Erythroblast (primary cell): ENCODE data around the gene SYN1.

Source experiments
- DNase-seq, 2 experiments: peaks; one replicate each; lab custom pipeline; 2025; lab: John Stamatoyannopoulos, UW
- GATA1 ChIP-seq: IDR thresholded peaks from 2 replicates; pipeline ENCODE4 v1.6.1; 2011; ENCODE audit warnings: low read depth, mild to moderate bottlenecking, control low read depth, low read length, moderate library complexity
- POLR2A ChIP-seq: IDR thresholded peaks from 2 replicates; pipeline ENCODE4 v1.6.1; 2011; ENCODE audit warnings: mild to moderate bottlenecking, low read length

The SYN1 gene

GRCh38 chrX:47577424-47577823 lies 42.2 kb downstream of the SYN1 start:
- no peak for DNase-seq
- TF ChIP-seq GATA1 (no peak), POLR2A (no peak)

- TF ChIP-seq POLR2A (no peak), GATA1 (no peak)
- DNase-seq, result no peak
These were observed 43.4 kb downstream of the SYN1 start for GRCh38 chrX:47576021-47576898.

DNA sequence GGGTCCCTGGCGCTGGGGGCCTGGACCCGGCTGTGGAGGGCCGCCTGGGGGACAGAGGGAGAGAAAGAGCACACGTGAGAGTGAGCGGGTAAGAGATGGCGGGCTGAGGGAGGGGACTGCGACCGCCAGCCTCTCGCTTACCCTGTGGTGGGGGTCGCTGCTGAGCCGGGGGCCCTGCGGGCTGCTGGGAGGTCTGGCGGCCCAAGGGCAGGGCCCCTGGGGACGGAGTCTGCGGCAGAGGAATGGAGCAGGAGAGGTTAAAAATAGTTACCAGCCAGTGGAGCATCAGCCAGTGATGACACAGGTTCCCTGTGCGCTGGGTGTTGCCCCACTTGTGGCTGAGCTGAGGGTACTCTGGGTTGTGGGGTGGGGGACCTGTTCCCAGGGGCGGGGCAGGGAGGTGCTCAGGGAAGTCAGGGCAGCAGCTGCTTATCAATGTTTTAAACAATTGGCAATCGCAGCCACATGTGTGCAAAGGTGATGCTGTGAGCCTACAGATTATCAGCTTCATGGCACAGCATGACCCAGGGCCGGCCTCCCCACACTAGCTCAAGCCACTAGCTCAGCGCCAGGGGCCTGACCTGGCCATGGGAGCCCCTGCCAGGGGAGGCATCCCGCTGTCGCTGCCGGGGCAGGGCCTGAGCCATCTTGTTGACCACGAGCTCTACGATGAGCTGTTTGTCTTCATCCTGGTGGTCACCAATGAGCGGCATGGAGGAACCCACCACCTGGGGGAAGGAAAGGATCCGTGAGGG lies 44.9 kb downstream of the SYN1 start:
- no peak for TF ChIP-seq GATA1
- no peak for TF ChIP-seq POLR2A
- peak; percentile 71 to 82 for DNase-seq

- DNase-seq, result no peak
- no peak for TF ChIP-seq GATA1
- TF ChIP-seq POLR2A, result no peak
These were observed 45.5 kb downstream of the SYN1 start for GRCh38 chrX:47574076-47574546.

DNA sequence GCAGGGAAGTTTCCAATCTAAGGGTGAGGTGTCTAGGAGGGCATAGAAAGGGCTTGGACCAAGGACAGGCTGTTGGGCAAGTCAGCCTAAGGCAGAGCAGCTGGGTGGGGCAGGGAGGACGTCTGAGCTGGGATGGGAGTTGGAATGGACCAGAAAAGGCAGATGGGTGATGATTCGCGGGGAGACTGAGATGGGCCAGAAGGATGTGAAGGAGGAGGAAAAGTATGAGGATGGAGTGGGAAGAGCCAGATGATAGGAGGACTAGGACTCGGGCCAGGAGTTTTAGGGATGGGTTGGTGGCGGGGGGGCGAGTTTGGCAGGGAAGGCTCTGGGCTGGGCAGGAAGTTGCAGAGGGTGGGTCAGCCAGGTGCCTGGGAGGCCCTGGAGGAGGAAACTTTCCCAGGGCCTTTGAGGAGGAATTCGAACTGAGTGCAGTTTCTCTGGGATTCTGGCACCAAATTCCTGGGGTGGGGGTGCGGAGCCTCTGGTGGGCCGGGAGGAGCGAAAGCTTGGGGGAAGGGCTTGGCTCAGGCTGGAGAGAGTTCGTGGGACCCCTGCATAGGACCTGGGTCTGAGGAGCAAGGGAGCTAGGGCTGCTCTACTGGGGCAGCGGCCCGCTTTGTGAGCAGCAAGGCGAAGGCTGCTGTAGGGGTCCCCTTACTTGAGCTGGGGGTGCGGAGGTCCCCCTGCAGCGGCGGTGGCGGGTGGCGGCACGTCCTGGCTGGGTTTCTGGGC lies 46.1 kb downstream of the SYN1 start:
- no peak for DNase-seq
- no peak for TF ChIP-seq POLR2A
- TF ChIP-seq GATA1, result no peak

DNA sequence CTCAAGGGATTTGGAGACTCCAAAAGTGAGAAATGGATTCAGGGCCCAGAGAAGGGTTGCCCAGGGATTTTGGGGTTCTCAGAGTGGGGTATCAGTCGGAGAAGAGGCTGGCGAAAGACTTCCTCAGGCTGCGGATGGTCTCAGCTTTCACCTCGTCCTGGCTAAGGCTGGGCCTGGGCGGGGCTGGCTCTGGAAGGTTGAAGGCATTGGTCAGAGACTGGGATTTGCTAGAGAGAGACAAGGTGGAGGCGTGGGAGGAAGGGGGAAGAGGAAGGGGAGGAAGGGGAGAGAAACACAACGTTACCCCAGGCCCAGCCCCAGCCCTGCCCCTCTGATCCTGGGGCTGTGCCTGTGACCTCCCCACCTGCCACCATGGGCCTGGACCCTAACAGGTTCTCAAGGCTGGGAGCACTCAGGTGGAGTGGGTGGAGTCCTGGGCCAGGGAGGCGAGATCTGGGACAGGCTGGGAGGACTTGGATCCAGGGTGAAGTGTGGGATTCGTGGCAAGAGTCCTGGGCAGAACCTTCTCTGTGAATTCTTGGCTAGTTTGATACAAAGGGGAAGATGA lies 46.8 kb downstream of the SYN1 start:
- no peak for TF ChIP-seq GATA1
- TF ChIP-seq POLR2A, result peak; percentile 21
- no peak for DNase-seq

DNA sequence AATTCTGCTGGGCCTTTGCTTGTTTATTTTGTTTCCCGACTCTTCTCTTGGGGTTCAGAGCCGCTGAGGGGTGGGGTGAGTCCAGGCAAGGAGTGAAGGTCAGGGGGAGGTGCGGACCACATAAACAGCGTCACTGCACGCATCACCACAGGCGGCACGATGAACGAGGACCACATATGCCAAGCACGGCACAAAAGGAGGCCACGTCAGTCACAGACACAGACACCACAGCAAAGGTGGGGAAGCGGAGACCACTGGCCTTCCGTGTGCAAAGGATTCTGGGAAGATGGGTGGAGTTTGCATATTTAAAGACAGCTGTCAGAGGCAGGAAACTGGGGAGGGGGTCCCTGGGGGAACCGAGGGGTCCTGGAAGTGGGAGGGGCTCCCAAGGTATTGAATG lies 47.8 kb downstream of the SYN1 start:
- TF ChIP-seq POLR2A, result no peak
- TF ChIP-seq GATA1, result no peak
- DNase-seq, result no peak

DNA sequence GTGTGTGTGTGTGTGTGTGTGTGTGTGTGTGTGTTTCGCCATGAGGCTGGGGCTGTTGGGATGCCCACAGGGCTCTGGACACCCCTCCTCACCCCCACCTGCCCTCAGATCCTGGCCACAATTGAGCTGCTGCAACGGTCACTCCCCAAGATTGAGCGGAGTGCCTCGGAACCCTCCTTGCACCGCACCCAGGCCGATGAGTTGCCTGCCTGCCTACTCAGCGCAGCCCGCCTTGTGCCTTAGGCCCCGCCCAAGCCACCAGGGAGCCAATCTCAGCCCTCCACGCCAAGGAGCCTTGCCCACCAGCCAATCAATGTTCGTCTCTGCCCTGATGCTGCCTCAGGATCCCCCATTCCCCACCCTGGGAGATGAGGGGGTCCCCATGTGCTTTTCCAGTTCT lies 48.4 kb downstream of the SYN1 start:
- no peak for DNase-seq
- TF ChIP-seq POLR2A, result no peak
- TF ChIP-seq GATA1, result no peak

DNA sequence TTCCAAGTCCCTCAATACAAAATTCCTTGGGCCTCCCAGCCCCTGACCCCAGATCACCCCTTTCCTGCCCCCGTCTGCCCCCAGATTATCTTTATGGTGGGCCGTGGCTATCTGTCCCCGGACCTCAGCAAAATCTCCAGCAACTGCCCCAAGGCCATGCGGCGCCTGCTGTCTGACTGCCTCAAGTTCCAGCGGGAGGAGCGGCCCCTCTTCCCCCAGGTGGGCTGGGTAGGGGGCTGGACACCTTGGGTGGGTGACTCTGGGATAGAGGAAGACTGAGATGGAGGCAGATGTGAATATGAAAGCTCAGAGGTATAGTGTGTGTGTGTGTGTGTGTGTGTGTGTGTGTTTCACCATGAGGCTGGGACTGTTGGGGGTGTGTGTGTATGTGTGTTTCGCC lies 48.9 kb downstream of the SYN1 start:
- no peak for DNase-seq

DNA sequence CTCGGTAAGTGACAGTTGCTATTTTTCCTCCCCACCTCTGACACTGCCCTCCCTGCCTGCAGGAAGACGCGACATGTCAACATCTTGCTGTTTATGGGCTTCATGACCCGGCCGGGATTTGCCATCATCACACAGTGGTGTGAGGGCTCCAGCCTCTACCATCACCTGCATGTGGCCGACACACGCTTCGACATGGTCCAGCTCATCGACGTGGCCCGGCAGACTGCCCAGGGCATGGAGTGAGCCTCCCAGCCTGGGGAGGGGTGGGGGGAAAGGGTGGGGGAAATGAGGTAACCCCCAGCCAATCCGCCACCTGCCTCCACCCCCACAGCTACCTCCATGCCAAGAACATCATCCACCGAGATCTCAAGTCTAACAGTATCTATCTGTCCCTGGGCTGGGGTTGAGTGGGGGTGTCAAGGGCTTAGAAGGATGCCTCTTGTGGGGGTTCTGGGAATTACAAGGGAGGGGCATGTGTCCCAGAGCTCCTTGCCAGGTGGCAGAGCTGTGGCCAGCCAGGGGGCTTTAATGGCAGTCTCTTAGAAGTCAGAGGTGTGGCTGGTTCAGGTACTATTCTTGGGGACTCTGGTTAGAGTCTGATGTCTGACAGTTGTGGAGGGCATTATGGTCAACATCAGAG lies 50.9 kb downstream of the SYN1 start:
- peak; percentile 55 to 63 for DNase-seq
- TF ChIP-seq POLR2A (no peak), GATA1 (no peak)

More for the DNA sequence above, 48.9 kb downstream of the SYN1 start:
- TF ChIP-seq GATA1 (no peak), POLR2A (no peak)

DNA sequence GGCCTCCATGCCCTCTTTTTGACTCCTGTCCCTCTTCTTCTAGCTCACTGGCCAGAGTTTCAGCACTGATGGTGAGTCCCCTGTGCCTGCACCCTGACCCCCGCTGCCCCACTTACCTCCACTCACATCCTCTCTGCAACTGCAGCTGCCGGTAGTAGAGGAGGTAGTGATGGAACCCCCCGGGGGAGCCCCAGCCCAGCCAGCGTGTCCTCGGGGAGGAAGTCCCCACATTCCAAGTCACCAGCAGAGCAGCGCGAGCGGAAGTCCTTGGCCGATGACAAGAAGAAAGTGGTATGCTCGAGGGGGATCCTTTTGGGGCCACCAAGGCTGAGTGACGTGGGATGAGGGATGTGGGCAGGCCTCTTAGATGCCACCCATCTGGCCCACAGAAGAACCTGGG lies 52.8 kb downstream of the SYN1 start:
- no peak for DNase-seq
- TF ChIP-seq GATA1 (no peak), POLR2A (no peak)

DNA sequence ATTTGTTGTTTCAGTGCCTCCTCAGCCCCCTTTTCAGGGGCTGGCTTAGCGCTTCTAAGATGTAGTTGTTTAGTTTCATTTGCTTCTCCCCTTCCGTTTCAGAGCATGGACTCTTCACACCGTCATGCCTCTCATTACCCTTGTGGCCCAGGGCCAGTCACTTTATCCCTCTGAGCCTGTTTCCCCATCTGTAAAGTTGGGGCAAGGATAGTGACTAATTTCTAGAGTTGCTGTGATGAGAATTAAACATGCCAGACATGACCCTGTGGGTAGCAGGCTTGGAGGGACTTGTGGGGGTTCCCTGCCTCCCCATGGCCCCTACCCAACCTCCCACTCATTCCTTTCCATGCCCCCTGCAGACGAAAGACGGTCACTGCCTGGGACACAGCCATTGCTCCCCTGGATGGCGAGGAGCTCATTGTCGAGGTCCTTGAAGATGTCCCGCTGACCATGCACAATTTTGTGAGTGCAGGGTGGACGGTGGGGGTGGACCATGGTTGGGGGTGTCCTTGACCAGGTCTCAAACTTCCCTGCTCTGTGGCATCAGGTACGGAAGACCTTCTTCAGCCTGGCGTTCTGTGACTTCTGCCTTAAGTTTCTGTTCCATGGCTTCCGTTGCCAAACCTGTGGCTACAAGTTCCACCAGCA lies 55.1 kb downstream of the SYN1 start:
- DNase-seq, result peak in 1 of 2 experiments; percentile 44
- TF ChIP-seq GATA1, result no peak
- no peak for TF ChIP-seq POLR2A
